ENCODE data around the gene TBC1D7.

TBC1D7 gene

GRCh38 chr6:13267142-13267651 is 61.1 kb downstream of the TBC1D7 start:
- H3K27me3 ChIP-seq (replicated peaks; ENCODE audit: control insufficient read depth, insufficient read depth, low read length): no peaks in the 10 kb centered on the region
- H3K4me3 ChIP-seq (replicated peaks; ENCODE audit: low read depth, low read length): no peak overlapping the region
- no peak for TF ChIP-seq CTCF (IDR thresholded peaks at IDR 0.05; ENCODE audit: insufficient read depth, low read length, poor library complexity, severe bottlenecking)
- no peak for DNase-seq (ENCODE audit: extremely low read depth, insufficient read length)
- H3K36me3 ChIP-seq (ENCODE audit: control insufficient read depth, insufficient read depth, low read length): no peaks in the 10 kb centered on the region

DNA sequence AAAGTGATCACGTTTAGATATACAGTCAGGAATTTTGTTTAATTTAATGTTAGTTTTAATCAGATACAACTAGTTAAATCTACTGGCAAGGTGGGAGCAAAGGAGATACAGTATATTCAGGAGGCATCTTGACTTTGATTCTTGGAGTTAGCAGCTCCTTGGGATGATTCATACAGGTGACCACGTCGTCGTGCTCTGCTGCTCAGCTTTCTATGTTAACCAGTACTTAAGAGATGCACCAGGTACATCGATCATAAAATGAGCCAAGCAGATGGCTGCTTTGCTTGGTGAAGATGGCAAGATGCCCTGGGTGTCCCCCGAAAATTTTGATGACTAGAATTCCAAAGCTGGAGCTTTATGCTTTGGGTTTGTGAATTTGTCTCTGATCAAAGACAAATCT is 64.7 kb downstream of the TBC1D7 start:
- DNase-seq (ENCODE audit: extremely low read depth, insufficient read length): no peak

GRCh38 chr6:13262302-13263230 is 65.8 kb downstream of the TBC1D7 start:
- H3K36me3 ChIP-seq (ENCODE audit: control insufficient read depth, insufficient read depth, low read length): no peaks in the 10 kb centered on the region
- DNase-seq (ENCODE audit: extremely low read depth, insufficient read length): no peak
- no peaks in the 10 kb centered on the region for H3K27me3 ChIP-seq (replicated peaks; ENCODE audit: control insufficient read depth, insufficient read depth, low read length)
- H3K4me3 ChIP-seq (replicated peaks; ENCODE audit: low read depth, low read length): no peak overlapping the region
- TF ChIP-seq CTCF (IDR thresholded peaks at IDR 0.05; ENCODE audit: insufficient read depth, low read length, poor library complexity, severe bottlenecking): no peak

More for the DNA sequence above, 64.7 kb downstream of the TBC1D7 start:
- Histone ChIP-seq H3K4me3 (replicated peaks; ENCODE audit: low read depth, low read length) (no peak overlapping the region), H3K27me3 (replicated peaks; ENCODE audit: control insufficient read depth, insufficient read depth, low read length) (no peaks in the 10 kb centered on the region), H3K36me3 (ENCODE audit: control insufficient read depth, insufficient read depth, low read length) (no peaks in the 10 kb centered on the region)
- TF ChIP-seq CTCF (IDR thresholded peaks at IDR 0.05; ENCODE audit: insufficient read depth, low read length, poor library complexity, severe bottlenecking): no peak

- H3K36me3 ChIP-seq (ENCODE audit: control insufficient read depth, insufficient read depth, low read length): no peaks in the 10 kb centered on the region
- no peak for TF ChIP-seq CTCF (IDR thresholded peaks at IDR 0.05; ENCODE audit: insufficient read depth, low read length, poor library complexity, severe bottlenecking)
- DNase-seq (ENCODE audit: extremely low read depth, insufficient read length): peak; percentile 53
- H3K4me3 ChIP-seq (replicated peaks; ENCODE audit: low read depth, low read length): no peak overlapping the region; the same call in 1 of the 2 replicates
- H3K27me3 ChIP-seq (replicated peaks; ENCODE audit: control insufficient read depth, insufficient read depth, low read length): no peaks in the 10 kb centered on the region
Observed at GRCh38 chr6:13261464-13261994, 66.8 kb downstream of the TBC1D7 start.

DNA sequence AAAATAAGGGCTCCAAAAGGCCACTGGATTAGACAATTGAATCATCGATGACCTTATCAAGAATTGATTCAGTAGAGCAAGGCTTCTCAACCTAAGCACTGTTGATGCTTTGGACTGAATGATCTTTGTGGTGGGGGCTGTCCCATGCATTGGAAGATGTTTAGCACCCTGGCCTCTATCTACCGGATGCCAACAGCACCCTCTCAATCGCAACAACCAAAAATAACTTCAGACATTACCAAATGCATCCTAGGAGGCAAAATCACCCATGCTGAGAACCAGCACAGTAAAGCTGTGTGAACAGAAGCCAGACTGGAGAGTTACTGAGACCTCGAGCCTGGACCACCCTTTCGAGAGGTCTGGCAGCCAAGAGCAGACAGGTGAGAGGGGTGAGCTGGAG is 67.5 kb downstream of the TBC1D7 start:
- H3K4me3 ChIP-seq (replicated peaks; ENCODE audit: low read depth, low read length): no peak overlapping the region
- DNase-seq (ENCODE audit: extremely low read depth, insufficient read length): no peak
- no peak for TF ChIP-seq CTCF (IDR thresholded peaks at IDR 0.05; ENCODE audit: insufficient read depth, low read length, poor library complexity, severe bottlenecking)
- H3K27me3 ChIP-seq (replicated peaks; ENCODE audit: control insufficient read depth, insufficient read depth, low read length): no peaks in the 10 kb centered on the region
- no peaks in the 10 kb centered on the region for H3K36me3 ChIP-seq (ENCODE audit: control insufficient read depth, insufficient read depth, low read length)
